IMR-90 (cell line): ENCODE data around the gene ANKRD44. TPM values are rescaled to one million over a fixed set of nuclear protein-coding genes. Genes with fewer than 3 reads are reported as not detected.

Source experiments
- ATAC-seq: fragments of 200-7000 bp; cut with Tn5 transposase; 2 replicates; pipeline ENCODE4 v1.9.1; 2020; ENCODE audit warnings: low read depth, mild to moderate bottlenecking, moderate library complexity
- BruUV-seq: library from RNA; stranded (reverse); fragments of 400-500 nt; replicated peaks from 2 replicates; lab custom pipeline; 2021; lab: Mats Ljungman, UMichigan
- CTCF ChIA-PET: fragments of 300-600 bp; formaldehyde crosslinking; extraction: SDS; loops from one replicate; lab custom pipeline; 2021; ENCODE audit warnings: antibody characterized with exemption; lab: Yijun Ruan, JAX
- POLR2A ChIA-PET: fragments of 300-600 bp; sonication (Branson Sonifier 250); formaldehyde crosslinking; loops from one replicate; lab custom pipeline; 2022; ENCODE audit warnings: antibody characterized with exemption; ENCODE audit not compliant: unreplicated experiment; lab: Charles Lee
- DNase-seq: peaks from one replicate; pipeline ENCODE4 v3.0.0; 2013
- H2AFZ ChIP-seq: replicated peaks from 2 replicates; pipeline ENCODE3; 2013; ENCODE audit warnings: low read length, mild to moderate bottlenecking; ENCODE audit not compliant: poor library complexity
- H2AK5ac ChIP-seq: 2 replicates; pipeline ENCODE4 v1.6.1; 2013; ENCODE audit warnings: low read depth, low read length, inconsistent platforms
- H2AK9ac ChIP-seq: replicated peaks from 2 replicates; pipeline ENCODE3; 2013; ENCODE audit warnings: mild to moderate bottlenecking, low read depth, low read length, moderate library complexity; ENCODE audit not compliant: poor library complexity
- H2BK120ac ChIP-seq: 2 replicates; pipeline ENCODE4 v1.6.1; 2013; ENCODE audit warnings: low read depth, low read length, inconsistent platforms
- H2BK15ac ChIP-seq: 3 replicates; pipeline ENCODE4 v1.6.1; 2013; ENCODE audit warnings: low read depth, low read length, inconsistent platforms
- H2BK20ac ChIP-seq: 2 replicates; pipeline ENCODE4 v1.6.1; 2013; ENCODE audit warnings: low read depth, mild to moderate bottlenecking, inconsistent platforms, low read length, moderate library complexity
- H2BK5ac ChIP-seq: 2 replicates; pipeline ENCODE4 v1.6.1; 2013; ENCODE audit warnings: mild to moderate bottlenecking, low read depth, low read length, inconsistent platforms; ENCODE audit not compliant: poor library complexity, severe bottlenecking
- H3K14ac ChIP-seq: replicated peaks from 2 replicates; pipeline ENCODE4 v1.6.1; 2013; ENCODE audit warnings: low read depth, low read length, inconsistent platforms
- H3K18ac ChIP-seq: 2 replicates; pipeline ENCODE4 v1.6.1; 2013; ENCODE audit warnings: low read depth, low read length, control low read depth
- H3K23ac ChIP-seq: 2 replicates; pipeline ENCODE4 v1.6.1; 2013; ENCODE audit warnings: low read depth, low read length, inconsistent platforms
- H3K27ac ChIP-seq: 2 replicates; pipeline ENCODE4 v1.5.1; 2013; ENCODE audit warnings: mild to moderate bottlenecking, control low read depth, low read length; ENCODE audit not compliant: insufficient read depth
- H3K27me3 ChIP-seq: 2 replicates; pipeline ENCODE4 v1.6.1; 2013; ENCODE audit warnings: low read length; ENCODE audit not compliant: control insufficient read depth, insufficient read depth
- H3K36me3 ChIP-seq: 2 replicates; pipeline ENCODE4 v1.6.1; 2013; ENCODE audit warnings: low read length, mixed read lengths; ENCODE audit not compliant: control insufficient read depth, insufficient read depth
- H3K4ac ChIP-seq: 2 replicates; pipeline ENCODE4 v1.6.1; 2013; ENCODE audit warnings: low read depth, low read length, inconsistent platforms
- H3K4me1 ChIP-seq: 2 replicates; pipeline ENCODE4 v1.6.1; 2013; ENCODE audit warnings: low read length, mixed read lengths; ENCODE audit not compliant: control insufficient read depth, insufficient read depth
- H3K4me2 ChIP-seq: 2 replicates; pipeline ENCODE4 v1.6.1; 2013; ENCODE audit warnings: low read depth, mild to moderate bottlenecking, control low read depth, low read length, moderate library complexity
- H3K4me3 ChIP-seq: 2 replicates; pipeline ENCODE4 v1.5.1; 2013; ENCODE audit warnings: low read depth, mild to moderate bottlenecking, control low read depth, low read length, moderate library complexity; ENCODE audit not compliant: insufficient read depth
- H3K56ac ChIP-seq: 2 replicates; pipeline ENCODE4 v1.6.1; 2013; ENCODE audit warnings: low read length, inconsistent platforms; ENCODE audit not compliant: insufficient read depth; ENCODE audit errors: extremely low read depth
- H3K79me1 ChIP-seq, 2 experiments: 2 replicates each; pipeline ENCODE4 v1.6.1; 2013; ENCODE audit warnings: low read length in 2 of 2, inconsistent platforms in 1 of 2, low read depth in 1 of 2
- H3K9ac ChIP-seq: 2 replicates; pipeline ENCODE4 v1.6.1; 2013; ENCODE audit warnings: low read depth, low read length, control low read depth
- H3K9me1 ChIP-seq: 2 replicates; pipeline ENCODE4 v1.6.1; 2013; ENCODE audit warnings: low read length, inconsistent platforms; ENCODE audit not compliant: insufficient read depth
- H3K9me3 ChIP-seq: 2 replicates; pipeline ENCODE4 v1.6.1; 2013; ENCODE audit warnings: low read length; ENCODE audit not compliant: control insufficient read depth, insufficient read depth
- H4K20me1 ChIP-seq: 2 replicates; pipeline ENCODE4 v1.6.1; 2013; ENCODE audit warnings: low read length, inconsistent platforms; ENCODE audit not compliant: insufficient read depth
- H4K5ac ChIP-seq: 2 replicates; pipeline ENCODE4 v1.6.1; 2013; ENCODE audit warnings: mild to moderate bottlenecking, low read depth, low read length, control low read depth
- H4K8ac ChIP-seq, 2 experiments: 2 replicates each; pipeline ENCODE4 v1.6.1; 2013; ENCODE audit warnings: low read depth in 2 of 2, low read length in 2 of 2, control low read depth in 1 of 2, inconsistent platforms in 1 of 2
- H4K91ac ChIP-seq: 2 replicates; pipeline ENCODE4 v1.6.1; 2013; ENCODE audit warnings: low read depth, low read length, inconsistent platforms; ENCODE audit not compliant: insufficient read depth
- BHLHE40 ChIP-seq: fragments of 150-350 bp; IDR thresholded peaks from 2 replicates; pipeline ENCODE4 v1.6.1; 2016; ENCODE audit warnings: mild to moderate bottlenecking, low read depth, low read length
- CEBPB ChIP-seq: IDR thresholded peaks from 2 replicates; pipeline ENCODE4 v1.6.1; 2012; ENCODE audit warnings: low read depth, low read length, improper control_type of control experiment
- CHD1 ChIP-seq: IDR thresholded peaks from 2 replicates; pipeline ENCODE4 v1.6.1; 2012; ENCODE audit warnings: low read depth, low read length, improper control_type of control experiment
- CTCF ChIP-seq: conservative IDR thresholded peaks from 2 replicates; pipeline ENCODE4 v1.5.1; 2012; ENCODE audit warnings: mild to moderate bottlenecking, low read depth, low read length, improper control_type of control experiment
- ELK1 ChIP-seq: fragments of 150-350 bp; IDR thresholded peaks from 2 replicates; pipeline ENCODE4 v1.6.1; 2016; ENCODE audit warnings: low read depth, mild to moderate bottlenecking, low read length, moderate library complexity, borderline replicate concordance
- FOS ChIP-seq: fragments of 150-350 bp; IDR thresholded peaks from 2 replicates; pipeline ENCODE4 v1.6.1; 2016; ENCODE audit warnings: low read depth, low read length
- MAFK ChIP-seq: IDR thresholded peaks from 2 replicates; pipeline ENCODE4 v1.6.1; 2012; ENCODE audit warnings: low read depth, low read length, improper control_type of control experiment
- MAZ ChIP-seq: IDR thresholded peaks from 2 replicates; pipeline ENCODE4 v1.6.1; 2012; ENCODE audit warnings: low read depth, mild to moderate bottlenecking, low read length, improper control_type of control experiment, moderate library complexity, borderline replicate concordance
- MXI1 ChIP-seq: IDR thresholded peaks from 2 replicates; pipeline ENCODE4 v1.6.1; 2012; ENCODE audit warnings: low read depth, mild to moderate bottlenecking, low read length, moderate library complexity, borderline replicate concordance
- NFE2L2 ChIP-seq: fragments of 150-350 bp; IDR thresholded peaks from 2 replicates; pipeline ENCODE4 v1.6.1; 2016; ENCODE audit warnings: low read depth, mild to moderate bottlenecking, low read length
- POLR2A ChIP-seq: IDR thresholded peaks from 2 replicates; pipeline ENCODE4 v1.6.1; 2012; ENCODE audit warnings: mild to moderate bottlenecking, low read depth, low read length
- RAD21 ChIP-seq: IDR thresholded peaks from 2 replicates; pipeline ENCODE4 v1.6.1; 2012; ENCODE audit warnings: low read length, improper control_type of control experiment
- RCOR1 ChIP-seq: IDR thresholded peaks from 2 replicates; pipeline ENCODE4 v1.6.1; 2012; ENCODE audit warnings: mild to moderate bottlenecking, low read length, improper control_type of control experiment; ENCODE audit not compliant: insufficient replicate concordance
- RFX5 ChIP-seq: IDR thresholded peaks from 2 replicates; pipeline ENCODE4 v1.8.0; 2012; ENCODE audit warnings: low read depth, mild to moderate bottlenecking, low read length, moderate library complexity
- SMC3 ChIP-seq: fragments of 150-350 bp; IDR thresholded peaks from 2 replicates; pipeline ENCODE4 v1.6.1; 2016; ENCODE audit warnings: low read depth, mild to moderate bottlenecking, antibody characterized with exemption, low read length, moderate library complexity
- USF2 ChIP-seq: fragments of 150-350 bp; IDR thresholded peaks from 2 replicates; pipeline ENCODE4 v1.6.1; 2017; ENCODE audit warnings: mild to moderate bottlenecking, antibody characterized with exemption, low read length, low read depth
- dilution Hi-C: fragments of 300-500 bp; cut with HindIII; formaldehyde crosslinking; loops from one replicate; pipeline ENCODE4 v1.14.3; 2018; ENCODE audit warnings: low sequenced_read_pairs; ENCODE audit not compliant: unreplicated experiment
- in situ Hi-C: fragments of 300-500 bp; cut with MboI; formaldehyde crosslinking; loops from 3 replicates; pipeline ENCODE4 v1.14.3; 2019; ENCODE audit warnings: low sequenced_read_pairs, inconsistent platforms, mixed read lengths
- intact Hi-C: fragments of 100-400 bp; cut with micrococcal nuclease; formaldehyde crosslinking; loops from 2 replicates; pipeline ENCODE4 v1.10.0; 2022
- polyA plus RNA-seq, 3 experiments: library from polyadenylated mRNA; depleted of rRNA; stranded (reverse); fragments of >200 nt; gene quantifications; 2 replicates each; pipeline ENCODE4 v1.2.3, GENCODE V29; 2012; ENCODE audit warnings: low replicate concordance in 1 of 3
- total RNA-seq: library from RNA; depleted of rRNA; stranded (reverse); fragments of >200 nt; gene quantifications from 2 replicates; pipeline ENCODE4 v1.2.3, GENCODE V29; 2012

ANKRD44 gene
- total and polyA plus RNA-seq, 2 of the 4 experiments (the other 2 are of a cell fraction): 5.2 to 15.6 TPM

- H3K56ac ChIP-seq: no peak overlapping the region
- H4K5ac ChIP-seq: no peak overlapping the region
- H2BK20ac ChIP-seq: no peak overlapping the region
- no peak overlapping the region for H3K4me2 ChIP-seq
- H3K18ac ChIP-seq: no peak overlapping the region
- no TSS peak for BruUV-seq
- in situ Hi-C loops (no loop called here), dilution Hi-C loops (no loop called here), intact Hi-C loops (no loop called here)
- H2BK15ac ChIP-seq: no peak overlapping the region
- no peak overlapping the region for H2BK120ac ChIP-seq
- no peak overlapping the region for H2AK9ac ChIP-seq
- no peaks in the 10 kb centered on the region; the same call in 1 of the 2 replicates for H3K9me1 ChIP-seq
- H3K36me3 ChIP-seq: no peaks in the 10 kb centered on the region
- CTCF ChIA-PET: no interaction called here
- no peaks in the 10 kb centered on the region for H3K79me1 ChIP-seq
- no peak overlapping the region for H3K4ac ChIP-seq
- no peak overlapping the region for H3K27ac ChIP-seq
- no peaks in the 10 kb centered on the region for H3K9me3 ChIP-seq
- ATAC-seq (no peak), DNase-seq (no peak)
- POLR2A ChIA-PET: no interaction called here
- H2AFZ ChIP-seq: no peak overlapping the region
- no peaks in the 10 kb centered on the region for H4K20me1 ChIP-seq
- H4K8ac ChIP-seq: no peak overlapping the region
- no peak overlapping the region for H3K4me3 ChIP-seq
- H2BK5ac ChIP-seq: no peak overlapping the region
- H3K4me1 ChIP-seq: peaks cover 2% of the 10 kb centered on the region; the same call in 1 of the 2 replicates
- H3K9ac ChIP-seq: no peak overlapping the region
- peaks cover 4% of the 10 kb centered on the region for H3K27me3 ChIP-seq
- no peak overlapping the region for H2AK5ac ChIP-seq
- no peak overlapping the region for H3K23ac ChIP-seq
- H3K14ac ChIP-seq: no peak overlapping the region
- H4K91ac ChIP-seq: no peak overlapping the region
- TF ChIP-seq MXI1 (no peak), NFE2L2 (no peak), MAFK (no peak), SMC3 (no peak), ELK1 (no peak), CHD1 (no peak), BHLHE40 (no peak), RFX5 (no peak), RCOR1 (no peak), USF2 (no peak), CEBPB (no peak), FOS (no peak), MAZ (no peak), POLR2A (no peak), CTCF (no peak), RAD21 (no peak)
Measured at GRCh38 chr2:197324801-197325200, 14.2 kb upstream of the ANKRD44 start.
